Hepatic stellate cell (primary cell): ENCODE measurements around the gene CDC42EP5.
A peak's percentile ranks its signal among the peaks of the same experiment; 100 is the strongest.
"Not testable (repeated sequence)": the region's sequence is repeated elsewhere in the genome, so short reads cannot be mapped to it uniquely, and the experiment has no call there.

ENCODE experiments used
- DNase-seq: peaks from one replicate; pipeline ENCODE4 v3.0.0; 2011; ENCODE audit warnings: low spot score

The CDC42EP5 gene, protein sequence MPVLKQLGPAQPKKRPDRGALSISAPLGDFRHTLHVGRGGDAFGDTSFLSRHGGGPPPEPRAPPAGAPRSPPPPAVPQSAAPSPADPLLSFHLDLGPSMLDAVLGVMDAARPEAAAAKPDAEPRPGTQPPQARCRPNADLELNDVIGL

DNA sequence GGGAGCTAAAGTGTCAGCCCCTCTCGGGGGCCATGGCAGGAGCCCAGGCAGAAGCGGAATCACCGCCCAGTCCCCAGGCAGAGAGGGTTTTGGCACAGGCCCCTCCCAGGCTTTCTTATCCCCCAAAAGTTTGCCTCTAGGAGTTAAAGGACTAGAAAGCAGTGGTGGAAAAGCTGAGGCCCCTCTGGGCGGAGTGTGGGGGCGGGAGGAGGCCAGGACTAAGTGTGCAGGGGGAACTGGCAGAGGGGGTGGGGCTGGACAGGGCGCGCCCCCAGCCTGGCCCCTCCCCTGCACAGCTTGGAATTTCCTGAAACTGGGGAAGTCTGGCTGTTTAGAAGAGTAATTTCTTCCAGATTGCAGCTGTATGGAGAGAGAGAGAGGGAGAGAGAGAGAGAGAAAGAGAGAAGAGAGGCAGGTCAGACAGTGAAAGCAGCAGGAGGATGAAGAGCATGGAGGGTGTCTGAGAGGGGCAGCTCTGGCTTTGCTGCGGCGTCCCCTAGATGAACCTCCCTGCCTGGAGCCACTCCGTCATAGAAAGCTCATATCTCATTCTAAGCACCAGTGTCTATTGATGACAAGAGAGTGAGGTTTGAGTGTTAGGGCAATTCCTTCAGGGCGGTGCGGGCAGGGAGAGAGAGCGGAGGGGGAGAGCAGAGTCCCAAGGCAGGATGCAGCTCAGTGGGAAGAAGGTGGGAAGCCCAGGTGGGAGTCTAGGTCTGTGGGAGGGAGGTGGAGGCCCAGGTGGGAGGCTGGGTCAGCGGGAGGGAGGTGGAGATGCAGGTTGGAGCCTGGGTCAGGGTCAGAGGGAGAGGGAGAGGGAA, at the start of gene CDC42EP5:
Gene CDC42EP5 (minus strand): TSS at position 226 of the 821 bp plus-strand sequence. CDS start 7,749 bp downstream, outside the sequence.
- DNase-seq, result peak; percentile 93

DNA sequence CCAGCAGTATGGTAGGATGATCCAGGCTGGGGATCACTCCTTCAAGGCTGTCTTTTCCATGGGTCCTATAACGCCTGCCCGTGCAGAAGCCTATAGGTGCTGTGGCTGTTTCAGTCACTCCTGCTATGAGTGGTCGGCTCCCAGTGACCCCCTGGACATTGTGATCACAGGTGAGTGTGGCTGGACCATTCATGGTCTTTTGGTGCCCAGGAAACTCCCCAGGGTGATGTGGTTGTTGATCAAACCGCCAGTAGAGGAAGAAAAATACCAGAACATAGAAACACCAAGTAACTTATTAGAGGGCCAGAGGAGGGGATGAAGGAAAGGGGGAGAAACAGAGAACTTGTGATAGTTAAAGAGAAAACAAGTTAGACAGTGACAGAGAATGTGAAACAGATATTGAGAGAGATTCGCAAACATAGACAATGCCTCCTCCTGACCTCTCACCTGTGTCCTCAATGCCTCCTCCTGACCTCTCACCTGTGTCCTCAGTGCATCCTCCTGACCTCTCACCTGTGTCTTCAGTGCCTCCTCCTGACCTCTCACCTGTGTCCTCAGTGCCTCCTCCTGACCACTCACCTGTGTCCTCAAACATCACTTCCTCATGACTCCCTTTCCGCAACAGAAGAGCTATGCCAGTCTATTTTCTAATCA, 48.9 kb upstream of the CDC42EP5 start:
- no peak for DNase-seq

DNA sequence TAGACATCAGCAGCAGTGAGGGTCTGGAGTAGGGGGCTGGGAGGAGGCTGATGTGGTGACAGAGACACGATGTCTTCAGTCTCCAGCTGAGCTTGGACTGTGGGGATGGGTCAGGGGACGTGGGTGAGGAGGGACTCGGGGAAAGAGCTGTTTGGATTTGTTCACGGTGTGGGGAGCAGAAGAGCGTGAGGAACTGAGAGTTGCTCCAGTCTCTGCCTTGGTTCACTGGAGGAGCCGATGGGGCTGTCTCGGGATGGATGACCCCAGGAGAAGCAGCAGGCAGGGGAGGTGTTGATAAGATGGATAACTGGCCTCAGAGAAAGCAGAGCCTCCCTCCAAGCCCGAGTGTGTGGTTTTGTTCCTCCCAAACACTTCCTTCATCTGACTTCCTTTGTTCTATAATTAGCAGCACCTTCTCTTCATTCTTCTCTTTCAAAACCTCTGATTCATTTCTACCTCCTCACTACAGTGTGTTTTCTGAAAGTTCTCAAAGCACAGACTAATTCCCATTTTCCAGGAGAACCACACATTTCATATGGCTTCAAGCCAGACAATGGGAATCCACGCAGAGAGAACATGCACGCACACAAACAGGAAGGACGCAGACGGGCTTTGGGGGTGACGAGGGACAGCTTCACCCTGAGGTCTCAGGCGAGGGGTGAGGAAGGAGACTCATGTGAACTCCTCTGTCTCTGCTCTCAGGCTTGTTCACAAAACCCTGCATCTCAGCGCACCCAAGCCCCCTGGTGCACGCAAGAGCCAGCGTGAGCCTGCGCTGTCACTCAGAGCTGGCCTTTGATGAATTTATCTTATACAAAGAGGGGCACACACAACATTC, 48.1 kb upstream of the CDC42EP5 start:
- DNase-seq, result no peak

GRCh38 chr19:54518844-54519243, 45.7 kb upstream of the CDC42EP5 start:
- DNase-seq, result no peak

GRCh38 chr19:54517483-54517882, 44.4 kb upstream of the CDC42EP5 start:
- DNase-seq, result no peak

- no peak for DNase-seq
Measured at GRCh38 chr19:54515156-54515555, 42.1 kb upstream of the CDC42EP5 start.

DNA sequence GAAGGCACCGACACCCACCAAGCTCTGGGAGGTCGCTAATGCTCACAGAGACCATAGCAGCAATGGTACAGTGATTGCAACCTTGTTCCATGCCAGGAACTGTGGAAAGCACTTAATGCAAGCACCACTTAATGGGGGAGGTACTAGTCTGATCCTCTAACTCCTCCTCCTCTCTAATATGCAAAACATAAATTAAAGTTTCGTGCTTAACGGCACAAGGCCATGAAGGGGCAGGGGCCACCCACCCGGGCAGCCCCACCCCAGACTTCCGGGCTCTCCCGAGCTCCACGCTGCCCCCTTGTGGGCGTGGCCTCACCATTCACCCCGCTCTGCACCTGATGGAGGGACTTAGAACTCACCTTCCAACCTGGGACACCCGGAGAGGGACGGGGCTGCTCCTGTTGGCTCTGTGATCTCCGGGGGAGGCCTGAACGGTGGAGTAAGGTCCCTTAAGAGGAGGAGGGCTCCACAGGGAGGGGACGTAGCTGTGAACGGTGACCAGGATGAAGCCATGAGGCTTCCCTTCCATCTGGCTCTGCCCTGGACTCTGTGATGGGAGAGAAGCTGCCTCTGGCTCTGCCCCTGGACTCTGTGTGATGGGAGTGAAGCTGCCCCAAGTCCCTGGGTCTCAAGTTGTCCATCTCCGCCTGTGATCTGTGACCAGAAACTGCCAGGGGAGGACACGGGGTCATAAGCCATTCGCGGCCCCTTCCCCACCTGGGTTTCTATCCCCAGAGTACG, 36.3 kb upstream of the CDC42EP5 start:
- DNase-seq, result not testable (repeated sequence)

- not testable (repeated sequence) for DNase-seq
Measured at GRCh38 chr19:54508487-54508886, 35.4 kb upstream of the CDC42EP5 start.

DNA sequence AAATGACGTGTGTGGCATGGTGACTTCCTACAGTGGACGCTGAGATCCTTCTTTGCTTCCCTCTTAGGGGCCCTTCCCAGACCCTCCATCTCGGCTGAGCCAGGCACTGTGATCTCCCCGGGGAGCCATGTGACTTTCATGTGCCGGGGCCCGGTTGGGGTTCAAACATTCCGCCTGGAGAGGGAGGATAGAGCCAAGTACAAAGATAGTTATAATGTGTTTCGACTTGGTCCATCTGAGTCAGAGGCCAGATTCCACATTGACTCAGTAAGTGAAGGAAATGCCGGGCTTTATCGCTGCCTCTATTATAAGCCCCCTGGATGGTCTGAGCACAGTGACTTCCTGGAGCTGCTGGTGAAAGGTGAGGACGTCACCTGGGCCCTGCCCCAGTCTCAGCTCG, 34.7 kb upstream of the CDC42EP5 start:
- DNase-seq, result no peak

DNA sequence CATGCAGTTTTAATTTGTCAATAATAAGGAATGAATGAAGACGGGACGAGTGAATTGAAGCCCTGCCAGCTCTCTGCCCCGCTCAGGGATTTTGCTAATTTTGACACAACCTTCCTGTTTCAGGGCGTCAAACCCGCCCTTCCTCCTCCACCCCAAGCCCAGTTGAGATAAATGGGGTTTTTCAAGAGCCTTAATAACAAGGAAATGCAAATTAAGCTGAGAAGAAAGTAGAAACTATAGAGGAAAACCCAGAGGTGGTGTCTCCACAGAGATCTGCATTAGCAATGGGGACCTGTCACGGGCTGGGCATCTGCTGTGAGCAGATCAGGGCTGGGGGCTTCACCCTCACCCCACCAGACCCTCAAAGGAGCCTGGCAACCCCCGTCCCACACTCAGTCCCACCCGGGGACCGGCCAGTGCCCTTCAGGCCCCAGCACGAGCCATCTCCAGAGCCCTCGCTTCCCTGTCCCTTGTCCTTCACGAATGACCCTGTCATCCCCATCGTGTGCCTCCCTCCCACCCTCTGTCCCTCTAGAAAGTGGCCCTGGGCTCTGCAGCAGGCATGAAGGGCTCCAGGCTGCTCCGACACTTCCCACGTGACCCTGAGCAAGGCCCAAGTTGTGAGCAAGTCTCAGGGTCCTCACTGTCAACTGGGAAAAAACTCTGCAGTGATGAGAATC, 34.1 kb upstream of the CDC42EP5 start:
- DNase-seq, result not testable (repeated sequence)

- DNase-seq, result no peak
Measured at GRCh38 chr19:54506079-54506478, 33.0 kb upstream of the CDC42EP5 start.

GRCh38 chr19:54505542-54505941, 32.4 kb upstream of the CDC42EP5 start:
- DNase-seq, result not testable (repeated sequence)

DNA sequence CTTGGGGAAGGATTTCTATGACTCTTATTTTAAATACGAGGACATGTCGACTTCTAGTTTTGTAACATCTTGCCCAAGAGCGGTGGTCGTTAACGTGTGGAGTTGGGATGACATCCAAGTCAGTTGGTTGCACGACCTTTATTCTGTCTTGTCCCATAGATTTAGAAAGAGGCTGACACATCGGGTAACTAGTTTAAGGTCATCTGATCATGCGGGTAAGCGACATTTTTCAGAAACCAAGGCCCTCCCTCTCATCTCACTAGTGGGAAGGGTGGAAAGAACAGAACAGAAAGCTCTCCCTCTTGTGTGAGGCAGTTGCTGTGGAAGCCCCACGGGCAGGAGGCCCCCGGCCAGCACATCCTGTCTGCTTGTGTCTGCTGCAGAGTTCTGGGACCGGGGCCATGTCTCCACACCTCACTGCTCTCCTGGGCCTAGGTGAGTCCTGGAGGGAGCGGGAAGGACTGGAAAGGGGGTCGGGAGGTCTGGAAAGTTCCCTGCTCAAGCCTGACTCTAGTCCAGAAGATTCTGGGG, 29.5 kb upstream of the CDC42EP5 start, which contains the start of gene LAIR2:
Gene LAIR2 (plus strand): TSS at position 314 of the 531 bp plus-strand sequence. CDS start 88 bp downstream, at position 402.
- DNase-seq, result no peak

DNA sequence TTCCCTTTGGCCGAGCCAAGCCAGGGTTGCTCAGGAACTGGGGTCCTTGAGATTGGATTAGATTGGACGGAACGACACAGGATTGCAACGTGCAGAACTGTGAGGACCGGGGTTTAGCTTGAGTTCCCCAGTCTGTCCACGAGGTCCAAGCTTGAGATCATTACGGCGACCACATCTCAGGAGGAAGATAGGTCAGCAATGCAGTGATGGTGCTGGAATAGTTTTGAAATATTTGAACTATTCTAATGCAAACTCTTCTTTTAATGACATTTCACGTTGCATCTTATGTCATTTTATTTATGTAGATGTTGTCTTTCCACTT, 25.3 kb upstream of the CDC42EP5 start:
- DNase-seq, result not testable (repeated sequence)

GRCh38 chr19:54497747-54498450, 24.8 kb upstream of the CDC42EP5 start:
- not testable (repeated sequence) for DNase-seq

DNA sequence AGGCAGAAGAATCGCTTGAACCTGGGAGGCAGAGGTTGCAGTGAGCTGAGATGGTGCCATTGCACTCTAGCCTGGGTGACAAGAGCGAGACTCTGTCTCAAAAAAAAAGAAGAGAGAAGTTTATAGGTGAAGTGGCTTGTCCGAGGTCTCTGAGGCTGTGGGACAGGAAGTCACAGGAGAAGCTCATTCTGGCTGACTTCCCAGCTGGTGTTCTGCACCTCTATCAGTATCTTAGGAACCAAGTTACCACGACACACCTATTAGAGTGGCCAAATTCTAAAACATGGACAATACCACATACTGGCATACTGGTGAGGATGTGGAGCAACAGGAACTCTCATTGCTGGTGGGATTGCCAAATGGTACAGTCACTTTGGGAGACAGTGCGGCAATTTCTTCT, 22.2 kb upstream of the CDC42EP5 start:
- DNase-seq, result not testable (repeated sequence)

DNA sequence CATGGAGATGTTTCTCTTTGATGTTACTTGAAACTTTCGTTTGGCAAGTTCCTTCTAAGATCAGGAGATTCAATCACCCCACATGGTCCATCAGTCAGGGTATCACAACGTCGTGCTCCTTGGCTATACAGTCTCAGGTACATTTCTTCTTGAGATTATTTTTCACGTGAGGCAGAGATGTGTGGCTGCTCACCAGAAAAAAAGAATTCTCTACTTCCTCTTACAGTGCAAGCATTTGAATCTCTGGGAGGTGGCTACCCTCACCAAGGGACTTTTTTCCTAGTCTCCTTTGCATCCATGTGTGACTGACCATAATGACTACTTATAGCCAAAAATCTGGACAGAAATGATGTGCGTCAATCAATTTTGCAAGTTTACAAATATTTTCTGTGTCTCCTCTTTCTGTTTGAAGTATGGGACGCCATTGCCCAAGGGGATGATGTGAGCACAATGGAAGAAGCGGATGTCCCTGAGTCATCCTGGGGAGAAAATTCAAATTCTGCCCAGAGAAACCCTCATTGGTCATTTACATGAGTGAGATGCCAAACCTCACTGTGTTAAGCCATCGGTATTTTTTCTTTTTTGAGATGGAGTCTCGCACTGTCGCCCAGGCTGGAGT, 21.0 kb upstream of the CDC42EP5 start:
- no peak for DNase-seq

DNA sequence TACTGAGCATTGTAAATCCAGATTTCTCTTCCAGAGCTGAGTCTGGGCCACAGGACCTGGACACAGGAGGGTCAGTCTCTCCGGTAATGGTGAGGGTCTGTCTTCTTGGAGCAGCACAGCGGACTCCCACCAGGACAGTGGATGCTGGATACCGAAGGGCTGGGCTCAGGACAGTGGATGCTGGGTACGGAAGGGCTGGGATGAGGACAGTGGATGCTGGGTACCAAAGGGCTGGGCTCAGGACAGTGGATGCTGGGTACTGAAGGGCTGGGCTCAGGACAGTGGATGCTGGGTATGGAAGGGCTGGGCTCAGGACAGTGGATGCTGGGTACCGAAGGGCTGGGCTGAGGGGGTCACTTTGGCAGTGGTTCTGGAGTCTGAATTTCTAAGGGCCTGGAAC, 20.0 kb upstream of the CDC42EP5 start:
- not testable (repeated sequence) for DNase-seq

- no peak for DNase-seq
Measured at GRCh38 chr19:54492568-54492967, 19.5 kb upstream of the CDC42EP5 start.
